ENCODE results near the gene CEP131.

Gene CEP131

DNA sequence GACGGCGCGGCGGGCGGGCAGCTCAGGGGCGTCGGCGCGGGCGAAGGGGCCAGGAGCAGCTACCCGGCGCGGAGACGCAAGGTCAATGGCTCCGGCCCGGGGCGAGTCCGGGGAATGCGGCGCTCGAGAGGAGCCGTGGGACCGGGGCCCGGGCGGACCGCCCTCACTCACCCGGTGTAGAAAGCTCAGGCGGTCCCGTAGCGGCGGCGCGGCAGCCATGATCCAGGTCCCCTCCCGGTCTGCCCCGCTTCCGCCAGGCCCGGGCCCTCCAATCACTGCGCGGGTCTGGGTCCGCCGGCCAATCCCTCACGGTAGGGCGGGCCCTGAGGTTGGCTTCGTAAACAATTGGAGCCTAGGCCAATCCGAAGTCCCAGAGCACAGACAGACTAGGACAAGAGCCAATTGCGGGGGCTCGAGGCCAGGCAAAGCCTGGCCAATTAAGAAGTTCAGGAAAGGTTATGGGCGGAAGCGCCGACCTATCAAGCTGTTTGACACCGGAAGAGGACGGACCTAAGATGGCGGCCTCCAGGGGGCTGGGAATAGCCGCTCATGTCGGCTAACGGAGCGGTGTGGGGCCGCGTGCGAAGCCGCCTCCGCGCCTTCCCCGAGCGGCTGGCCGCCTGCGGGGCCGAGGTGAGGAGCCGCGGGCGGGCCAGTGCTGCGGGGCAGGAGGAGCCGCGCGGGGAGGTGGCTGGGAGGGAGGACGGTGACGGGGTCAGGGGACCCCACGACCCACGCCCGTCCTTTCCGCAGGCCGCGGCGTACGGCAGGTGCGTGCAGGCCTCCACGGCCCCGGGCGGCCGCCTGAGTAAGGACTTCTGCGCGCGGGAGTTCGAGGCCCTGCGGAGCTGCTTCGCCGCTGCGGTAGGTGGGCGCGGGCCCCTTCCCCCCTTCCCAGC is 16.3 kb upstream of the CEP131 start, which contains the start of the genes NDUFAF8 and TEPSIN:
Gene NDUFAF8, plus strand, starts transcription at position 504 of the 899 bp plus-strand sequence. Its CDS starts 46 bp downstream, at position 550.
Gene TEPSIN, minus strand, starts transcription at position 241 of the 899 bp plus-strand sequence. Its CDS starts 22 bp downstream, at position 219.
- CTCF ChIA-PET: interaction anchor here (0.6 to 1.5 kb wide), 4 partner anchors 9 to 216 kb away, joined by 3 to 4 read pairs (median 3); no protein-coding TSS in a partner anchor

DNA sequence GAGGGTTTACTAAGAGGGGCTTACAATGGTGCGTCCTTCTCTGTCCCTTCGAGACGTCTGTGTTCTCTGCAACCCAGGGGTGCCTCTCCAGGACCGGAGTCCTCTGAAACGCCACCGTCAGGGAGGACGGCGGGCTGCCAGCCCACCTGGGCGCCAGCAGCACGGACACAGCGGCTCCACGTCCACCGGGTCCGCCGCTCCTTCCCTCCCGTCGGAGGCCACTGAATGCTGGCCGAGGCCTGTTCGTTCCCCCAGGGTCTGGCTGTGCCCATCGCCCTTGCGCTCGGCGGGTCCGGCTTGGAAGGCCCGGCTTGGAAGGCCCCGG is 15.7 kb upstream of the CEP131 start:
- TF ChIP-seq ELF4 (IDR thresholded peaks at IDR 0.05) (no peak), FOXM1 (IDR thresholded peaks at IDR 0.05; ENCODE audit: borderline replicate concordance) (no peak), ARNT (IDR thresholded peaks at IDR 0.05) (no peak), HDGF (IDR thresholded peaks at IDR 0.05; ENCODE audit: borderline replicate concordance) (no peak), TARDBP (IDR thresholded peaks at IDR 0.05) (no peak), BHLHE40 (IDR thresholded peaks at IDR 0.05; ENCODE audit: borderline replicate concordance) (no peak), LEF1 (IDR thresholded peaks at IDR 0.05; ENCODE audit: borderline replicate concordance) (no peak), CTBP1 (IDR thresholded peaks at IDR 0.05; ENCODE audit: borderline replicate concordance) (no peak), NFRKB (IDR thresholded peaks at IDR 0.05) (no peak), L3MBTL2 (conservative IDR thresholded peaks at IDR 0.05) (no peak)
- CTCF ChIA-PET: interaction anchor here (0.6 to 1.5 kb wide), 2 partner anchors 8 to 94 kb away, joined by 3 to 4 read pairs; no protein-coding TSS in a partner anchor
- DNase-seq (ENCODE audit: extremely low spot score): no peak
- POLR2A ChIA-PET: interaction anchor here (0.6 to 3.0 kb wide), 19 partner anchors 8 to 277 kb away, joined by 3 to 23 read pairs (median 5); partner anchors contain the start of genes AATK, CEP131, PVALEF and SLC38A10

More for the DNA sequence above, 16.3 kb upstream of the CEP131 start, which contains the start of the genes NDUFAF8 and TEPSIN:
- peak; percentile 99 for DNase-seq (ENCODE audit: extremely low spot score)
- TF ChIP-seq BHLHE40 (IDR thresholded peaks at IDR 0.05; ENCODE audit: borderline replicate concordance) (no peak), SUZ12 (IDR thresholded peaks at IDR 0.05) (no peak), FOXK2 (IDR thresholded peaks at IDR 0.05) (no peak), ELF4 (IDR thresholded peaks at IDR 0.05) (peak; percentile 97), NFRKB (IDR thresholded peaks at IDR 0.05) (no peak; the same call in 1 of the 2 replicates), L3MBTL2 (conservative IDR thresholded peaks at IDR 0.05) (no peak), LEF1 (IDR thresholded peaks at IDR 0.05; ENCODE audit: borderline replicate concordance) (peak; percentile 22; the same call in 1 of the 2 replicates), SP1 (IDR thresholded peaks at IDR 0.05) (no peak), HDGF (IDR thresholded peaks at IDR 0.05; ENCODE audit: borderline replicate concordance) (no peak), TARDBP (IDR thresholded peaks at IDR 0.05) (no peak), FOXM1 (IDR thresholded peaks at IDR 0.05; ENCODE audit: borderline replicate concordance) (no peak), ARNT (IDR thresholded peaks at IDR 0.05) (no peak)
- TF ChIP-seq, protein P1, sequence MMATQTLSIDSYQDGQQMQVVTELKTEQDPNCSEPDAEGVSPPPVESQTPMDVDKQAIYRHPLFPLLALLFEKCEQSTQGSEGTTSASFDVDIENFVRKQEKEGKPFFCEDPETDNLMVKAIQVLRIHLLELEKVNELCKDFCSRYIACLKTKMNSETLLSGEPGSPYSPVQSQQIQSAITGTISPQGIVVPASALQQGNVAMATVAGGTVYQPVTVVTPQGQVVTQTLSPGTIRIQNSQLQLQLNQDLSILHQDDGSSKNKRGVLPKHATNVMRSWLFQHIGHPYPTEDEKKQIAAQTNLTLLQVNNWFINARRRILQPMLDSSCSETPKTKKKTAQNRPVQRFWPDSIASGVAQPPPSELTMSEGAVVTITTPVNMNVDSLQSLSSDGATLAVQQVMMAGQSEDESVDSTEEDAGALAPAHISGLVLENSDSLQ (IDR thresholded peaks at IDR 0.05): peak; percentile 100
- POLR2A ChIA-PET: interaction anchor here (0.6 to 3.0 kb wide), 22 partner anchors 9 to 276 kb away, joined by 3 to 23 read pairs (median 5); partner anchors contain the start of genes AATK, CEP131, PVALEF and SLC38A10

DNA sequence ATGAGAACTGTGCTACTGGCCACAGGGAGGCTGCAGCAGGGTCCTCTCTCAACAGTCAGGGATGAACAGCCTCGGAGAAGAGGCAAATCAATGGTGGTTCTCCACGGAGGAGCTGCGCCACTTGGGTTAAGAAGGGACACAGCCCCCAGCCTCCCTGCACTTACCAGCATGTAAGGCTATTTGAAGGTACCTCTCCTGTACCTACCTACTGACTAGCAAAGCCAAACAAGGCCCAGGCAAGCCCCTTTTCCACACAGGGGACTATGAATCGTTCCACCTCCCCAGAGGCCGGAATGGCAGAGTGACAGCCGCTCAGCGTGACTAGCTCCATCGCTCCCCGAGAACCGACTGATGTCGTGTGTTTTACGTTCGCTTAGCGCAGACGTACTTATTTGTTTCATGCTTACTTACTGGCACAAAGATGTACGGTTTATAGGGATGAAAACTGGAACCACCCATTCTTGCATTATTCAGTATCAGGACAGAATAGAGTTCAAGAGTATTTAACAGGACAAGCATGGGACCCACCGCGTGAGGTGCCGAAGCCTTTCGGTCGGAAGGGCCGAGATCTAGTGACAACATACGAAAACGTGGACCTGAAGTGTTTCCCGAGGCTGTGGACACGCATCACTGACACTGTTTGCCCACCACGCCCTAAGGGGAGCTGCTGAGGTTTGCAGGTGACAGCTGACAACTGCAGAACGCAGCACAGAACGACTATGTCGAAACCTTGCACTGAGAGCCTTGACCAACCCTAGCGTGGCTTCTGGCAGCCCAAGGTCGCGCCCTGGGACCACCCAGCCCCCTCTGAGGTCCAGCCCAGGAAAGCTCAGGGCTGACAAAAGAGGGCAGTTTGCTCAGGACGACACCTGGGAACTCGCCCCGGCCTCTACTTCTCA is 15.1 kb upstream of the CEP131 start:
- POLR2A ChIA-PET: interaction anchor here (1.0 to 3.0 kb wide), 9 partner anchors 8 to 277 kb away, joined by 3 to 23 read pairs (median 6); partner anchors contain the start of genes AATK, CEP131, PVALEF and SLC38A10
- CTCF ChIA-PET: interaction anchor here (1.5 kb wide), 1 partner anchor 7 kb away, joined by 4 read pairs; no protein-coding TSS in a partner anchor
- DNase-seq (ENCODE audit: extremely low spot score): no peak
- TF ChIP-seq FOXM1 (IDR thresholded peaks at IDR 0.05; ENCODE audit: borderline replicate concordance) (no peak), SP1 (IDR thresholded peaks at IDR 0.05) (no peak)

DNA sequence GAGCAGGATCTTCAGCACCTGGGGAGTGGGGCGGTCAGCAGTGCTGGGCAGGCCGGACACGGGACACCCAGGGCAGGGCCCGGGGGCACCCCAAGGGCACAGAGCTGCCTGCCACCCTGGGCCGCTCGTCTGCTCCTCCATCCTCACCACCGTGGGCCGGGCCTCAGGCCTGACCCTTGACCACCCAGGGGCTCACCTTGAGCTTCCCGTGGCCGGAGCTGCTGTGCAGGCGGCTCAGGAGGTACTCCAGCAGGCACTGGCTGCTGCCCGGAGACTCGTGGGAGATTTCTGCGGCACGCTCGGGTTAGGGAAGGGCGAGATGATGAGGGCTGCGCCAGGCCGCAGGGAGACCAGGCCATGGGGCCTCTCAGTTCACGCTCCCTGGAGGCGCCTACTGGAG is 14.0 kb upstream of the CEP131 start:
- ChIA-PET POLR2A (interaction anchor here (0.6 kb wide), 1 partner anchor 206 kb away, joined by 4 read pairs; no protein-coding TSS in a partner anchor), CTCF (interaction anchor here (0.5 kb wide), 1 partner anchor 10 kb away, joined by 5 read pairs; no protein-coding TSS in a partner anchor)
- DNase-seq (ENCODE audit: extremely low spot score): no peak
- TF ChIP-seq FOXK2 (IDR thresholded peaks at IDR 0.05) (no peak), LEF1 (IDR thresholded peaks at IDR 0.05; ENCODE audit: borderline replicate concordance) (no peak), SP1 (IDR thresholded peaks at IDR 0.05) (no peak)

DNA sequence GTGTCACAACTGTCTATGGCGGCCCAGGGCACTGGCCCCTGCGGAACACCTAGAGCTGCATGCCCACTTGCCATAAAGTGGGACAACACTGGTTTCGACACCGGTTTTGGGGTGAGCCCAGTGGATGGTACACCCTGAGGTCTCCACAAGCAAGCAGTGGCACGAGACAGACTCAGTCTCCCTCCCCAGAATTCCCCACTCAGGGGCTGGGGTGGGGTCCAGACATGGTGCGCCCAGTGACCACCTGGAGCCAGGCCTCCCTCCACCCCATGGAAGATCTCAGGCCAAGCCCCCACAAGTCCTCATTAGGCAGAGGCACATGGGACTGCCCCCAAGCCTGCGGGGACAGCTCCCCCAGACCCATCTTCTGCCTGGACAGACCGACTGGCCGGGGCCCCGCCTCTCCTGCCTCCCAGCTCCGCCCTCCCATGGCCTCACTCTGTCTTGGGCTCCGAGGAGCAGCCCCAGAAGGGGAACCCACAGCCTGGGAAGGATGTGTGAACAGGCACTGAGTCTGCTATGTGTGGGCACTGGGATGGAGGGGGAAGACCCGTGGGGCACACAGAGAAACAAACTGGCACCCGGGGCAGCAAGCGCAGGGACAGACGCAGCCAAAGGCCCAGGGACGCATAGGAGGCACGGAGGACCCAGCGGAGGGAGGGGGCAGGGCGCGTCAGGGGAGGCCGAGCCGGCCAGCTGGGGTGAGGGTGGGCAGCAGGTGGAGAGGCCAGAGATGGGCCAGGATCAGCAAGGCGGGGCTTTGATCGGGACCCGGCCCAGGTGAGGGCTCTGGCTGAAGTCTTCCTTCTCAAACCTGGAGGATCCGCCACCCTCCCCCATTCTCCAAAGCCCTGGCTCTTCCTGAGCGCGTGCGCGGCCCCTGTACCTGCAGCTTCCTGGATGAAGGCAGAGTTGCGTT is 13.3 kb upstream of the CEP131 start:
- POLR2A ChIA-PET: interaction anchor here (1.0 kb wide), 1 partner anchor 13 kb away, joined by 3 read pairs; the partner anchor contains the start of gene CEP131
- TF ChIP-seq FOXK2 (IDR thresholded peaks at IDR 0.05): no peak
- TF ChIP-seq NFRKB (IDR thresholded peaks at IDR 0.05): no peak
- TF ChIP-seq ARNT (IDR thresholded peaks at IDR 0.05): no peak
- no peak for TF ChIP-seq ZNF384 (IDR thresholded peaks at IDR 0.05)
- no peak for TF ChIP-seq LEF1 (IDR thresholded peaks at IDR 0.05; ENCODE audit: borderline replicate concordance)
- no peak for TF ChIP-seq FOXA1 (IDR thresholded peaks at IDR 0.05)
- DNase-seq (ENCODE audit: extremely low spot score): no peak
- CTCF ChIA-PET: interaction anchor here (0.5 kb wide), 1 partner anchor 9 kb away, joined by 5 read pairs; no protein-coding TSS in a partner anchor
